ENCODE data around the gene ROPN1.

The ROPN1 gene

DNA sequence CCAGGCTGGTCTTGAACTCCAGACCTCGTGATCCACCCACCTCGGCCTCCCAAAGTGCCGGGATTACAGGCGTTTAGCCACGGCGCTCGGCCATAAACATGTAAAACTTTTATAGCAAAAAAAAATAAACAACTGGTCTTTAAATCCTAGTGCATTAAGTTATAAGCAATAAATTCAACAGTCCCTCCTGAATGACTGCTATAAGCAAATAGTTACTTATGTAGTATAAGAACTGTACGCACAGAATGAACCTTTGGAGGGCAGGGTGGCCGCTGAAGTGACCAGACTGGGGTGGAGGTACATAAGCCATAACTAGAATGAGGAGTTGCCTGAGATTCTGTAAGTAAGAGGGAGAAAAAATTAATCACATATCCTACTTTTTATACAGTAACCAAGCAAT, 43.5 kb downstream of the ROPN1 start:
- Histone ChIP-seq H3K36me3 (ENCODE audit: control insufficient read depth in 2 of 2, insufficient read depth in 1 of 2, low read length in 2 of 2) (peaks cover 18 to 82% of the 10 kb centered on the region in 2 experiments), H3K4me1 (ENCODE audit: control insufficient read depth, insufficient read depth, low read length) (no peaks in the 10 kb centered on the region), H3K9me3 (ENCODE audit: control insufficient read depth, insufficient read depth, low read depth, low read length) (no peaks in the 10 kb centered on the region), H3K4me3 (ENCODE audit: low read depth, low read length) (no peak overlapping the region), H3K27ac (ENCODE audit: extremely low read depth, low read depth, low read length) (no peak overlapping the region)
- POLR2A ChIA-PET = no interaction called here
- TF ChIP-seq ZNF426 (tag by site-specific recombination; IDR thresholded peaks at IDR 0.05) (no peak), ZNF10 (tag by site-specific recombination; IDR thresholded peaks at IDR 0.05) (no peak), ZNF621 (tag by site-specific recombination; IDR thresholded peaks at IDR 0.05) (no peak), ZNF530 (tag by site-specific recombination; IDR thresholded peaks at IDR 0.05; ENCODE audit: low read depth) (no peak), SP2 (tag by site-specific recombination; IDR thresholded peaks at IDR 0.05) (no peak), ZNF16 (tag by site-specific recombination; IDR thresholded peaks at IDR 0.05; ENCODE audit: low read depth) (no peak), ZBTB7A (tag by site-specific recombination; IDR thresholded peaks at IDR 0.05; ENCODE audit: low read depth) (no peak), ZNF302 (tag by site-specific recombination; IDR thresholded peaks at IDR 0.05; ENCODE audit: low read depth) (no peak), ZNF777 (tag by site-specific recombination; IDR thresholded peaks at IDR 0.05; ENCODE audit: borderline replicate concordance) (no peak), HOXD13 (CRISPR knock-in tag; IDR thresholded peaks at IDR 0.05; ENCODE audit: borderline replicate concordance) (no peak), ZNF658 (tag by site-specific recombination; IDR thresholded peaks at IDR 0.05) (no peak), ZNF610 (tag by site-specific recombination; IDR thresholded peaks at IDR 0.05; ENCODE audit: borderline replicate concordance) (no peak), MYNN (tag by site-specific recombination; IDR thresholded peaks at IDR 0.05; ENCODE audit: borderline replicate concordance) (no peak)
- TF ChIP-seq, protein P1, sequence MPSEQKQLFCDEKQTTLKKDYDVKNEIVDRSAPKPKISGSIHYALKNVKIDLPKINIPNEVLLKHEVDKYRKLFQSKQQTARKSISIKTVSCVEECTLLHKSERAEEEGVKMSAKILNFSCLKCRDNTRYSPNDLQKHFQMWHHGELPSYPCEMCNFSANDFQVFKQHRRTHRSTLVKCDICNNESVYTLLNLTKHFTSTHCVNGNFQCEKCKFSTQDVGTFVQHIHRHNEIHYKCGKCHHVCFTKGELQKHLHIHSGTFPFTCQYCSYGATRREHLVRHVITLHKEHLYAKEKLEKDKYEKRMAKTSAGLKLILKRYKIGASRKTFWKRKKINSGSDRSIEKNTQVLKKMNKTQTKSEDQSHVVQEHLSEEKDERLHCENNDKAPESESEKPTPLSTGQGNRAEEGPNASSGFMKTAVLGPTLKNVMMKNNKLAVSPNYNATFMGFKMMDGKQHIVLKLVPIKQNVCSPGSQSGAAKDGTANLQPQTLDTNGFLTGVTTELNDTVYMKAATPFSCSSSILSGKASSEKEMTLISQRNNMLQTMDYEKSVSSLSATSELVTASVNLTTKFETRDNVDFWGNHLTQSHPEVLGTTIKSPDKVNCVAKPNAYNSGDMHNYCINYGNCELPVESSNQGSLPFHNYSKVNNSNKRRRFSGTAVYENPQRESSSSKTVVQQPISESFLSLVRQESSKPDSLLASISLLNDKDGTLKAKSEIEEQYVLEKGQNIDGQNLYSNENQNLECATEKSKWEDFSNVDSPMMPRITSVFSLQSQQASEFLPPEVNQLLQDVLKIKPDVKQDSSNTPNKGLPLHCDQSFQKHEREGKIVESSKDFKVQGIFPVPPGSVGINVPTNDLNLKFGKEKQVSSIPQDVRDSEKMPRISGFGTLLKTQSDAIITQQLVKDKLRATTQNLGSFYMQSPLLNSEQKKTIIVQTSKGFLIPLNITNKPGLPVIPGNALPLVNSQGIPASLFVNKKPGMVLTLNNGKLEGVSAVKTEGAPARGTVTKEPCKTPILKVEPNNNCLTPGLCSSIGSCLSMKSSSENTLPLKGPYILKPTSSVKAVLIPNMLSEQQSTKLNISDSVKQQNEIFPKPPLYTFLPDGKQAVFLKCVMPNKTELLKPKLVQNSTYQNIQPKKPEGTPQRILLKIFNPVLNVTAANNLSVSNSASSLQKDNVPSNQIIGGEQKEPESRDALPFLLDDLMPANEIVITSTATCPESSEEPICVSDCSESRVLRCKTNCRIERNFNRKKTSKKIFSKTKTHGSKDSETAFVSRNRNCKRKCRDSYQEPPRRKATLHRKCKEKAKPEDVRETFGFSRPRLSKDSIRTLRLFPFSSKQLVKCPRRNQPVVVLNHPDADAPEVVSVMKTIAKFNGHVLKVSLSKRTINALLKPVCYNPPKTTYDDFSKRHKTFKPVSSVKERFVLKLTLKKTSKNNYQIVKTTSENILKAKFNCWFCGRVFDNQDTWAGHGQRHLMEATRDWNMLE (tag by site-specific recombination; conservative IDR thresholded peaks at IDR 0.05; ENCODE audit: low read depth) = no peak
- TF ChIP-seq, protein P2, sequence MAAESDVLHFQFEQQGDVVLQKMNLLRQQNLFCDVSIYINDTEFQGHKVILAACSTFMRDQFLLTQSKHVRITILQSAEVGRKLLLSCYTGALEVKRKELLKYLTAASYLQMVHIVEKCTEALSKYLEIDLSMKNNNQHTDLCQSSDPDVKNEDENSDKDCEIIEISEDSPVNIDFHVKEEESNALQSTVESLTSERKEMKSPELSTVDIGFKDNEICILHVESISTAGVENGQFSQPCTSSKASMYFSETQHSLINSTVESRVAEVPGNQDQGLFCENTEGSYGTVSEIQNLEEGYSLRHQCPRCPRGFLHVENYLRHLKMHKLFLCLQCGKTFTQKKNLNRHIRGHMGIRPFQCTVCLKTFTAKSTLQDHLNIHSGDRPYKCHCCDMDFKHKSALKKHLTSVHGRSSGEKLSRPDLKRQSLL (tag by site-specific recombination; IDR thresholded peaks at IDR 0.05) = no peak
- TF ChIP-seq, protein P3, sequence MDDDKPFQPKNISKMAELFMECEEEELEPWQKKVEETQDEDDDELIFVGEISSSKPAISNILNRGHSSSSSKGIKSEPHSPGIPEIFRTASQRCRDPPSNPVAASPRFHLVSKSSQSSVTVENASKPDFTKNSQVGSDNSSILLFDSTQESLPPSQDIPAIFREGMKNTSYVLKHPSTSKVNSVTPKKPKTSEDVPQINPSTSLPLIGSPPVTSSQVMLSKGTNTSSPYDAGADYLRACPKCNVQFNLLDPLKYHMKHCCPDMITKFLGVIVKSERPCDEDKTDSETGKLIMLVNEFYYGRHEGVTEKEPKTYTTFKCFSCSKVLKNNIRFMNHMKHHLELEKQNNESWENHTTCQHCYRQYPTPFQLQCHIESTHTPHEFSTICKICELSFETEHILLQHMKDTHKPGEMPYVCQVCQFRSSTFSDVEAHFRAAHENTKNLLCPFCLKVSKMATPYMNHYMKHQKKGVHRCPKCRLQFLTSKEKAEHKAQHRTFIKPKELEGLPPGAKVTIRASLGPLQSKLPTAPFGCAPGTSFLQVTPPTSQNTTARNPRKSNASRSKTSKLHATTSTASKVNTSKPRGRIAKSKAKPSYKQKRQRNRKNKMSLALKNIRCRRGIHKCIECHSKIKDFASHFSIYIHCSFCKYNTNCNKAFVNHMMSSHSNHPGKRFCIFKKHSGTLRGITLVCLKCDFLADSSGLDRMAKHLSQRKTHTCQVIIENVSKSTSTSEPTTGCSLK (tag by site-specific recombination; IDR thresholded peaks at IDR 0.05) = no peak
- CTCF ChIA-PET = no interaction called here

DNA sequence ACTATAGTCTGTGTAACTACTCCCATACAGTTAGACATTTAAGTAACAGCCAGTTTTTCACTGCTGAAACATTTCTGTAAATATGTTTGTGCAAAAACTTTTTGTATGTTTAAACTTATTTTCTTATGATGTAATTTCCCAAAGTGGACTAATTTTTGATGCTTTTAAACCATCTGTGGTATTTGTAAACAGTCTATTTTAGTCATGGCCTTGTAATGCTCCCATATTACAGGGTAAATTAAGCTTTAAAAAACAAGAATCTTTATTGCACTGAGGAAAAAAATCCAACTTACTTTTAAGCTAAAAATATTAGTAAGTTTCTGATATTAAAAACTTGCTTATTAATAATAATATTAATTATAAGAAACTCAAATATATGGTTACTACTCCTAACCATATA, 44.4 kb downstream of the ROPN1 start:
- ChIA-PET CTCF (interaction anchor here (0.6 kb wide), 1 partner anchor 296 kb away, joined by 3 read pairs; no protein-coding TSS in a partner anchor), POLR2A (no interaction called here)
- peaks cover 19 to 79% of the 10 kb centered on the region in 2 experiments for H3K36me3 ChIP-seq (ENCODE audit: control insufficient read depth in 2 of 2, insufficient read depth in 1 of 2, low read length in 2 of 2)
- H3K27ac ChIP-seq (ENCODE audit: extremely low read depth, low read depth, low read length) = no peak overlapping the region
- H3K4me3 ChIP-seq (ENCODE audit: low read depth, low read length) = no peak overlapping the region
- no peaks in the 10 kb centered on the region for H3K9me3 ChIP-seq (ENCODE audit: control insufficient read depth, insufficient read depth, low read depth, low read length)
- H3K4me1 ChIP-seq (ENCODE audit: control insufficient read depth, insufficient read depth, low read length) = no peaks in the 10 kb centered on the region
- TF ChIP-seq ZNF223 (tag by site-specific recombination; IDR thresholded peaks at IDR 0.05) (no peak), MZF1 (tag by site-specific recombination; IDR thresholded peaks at IDR 0.05; ENCODE audit: borderline replicate concordance) (no peak), ZNF214 (tag by site-specific recombination; IDR thresholded peaks at IDR 0.05; ENCODE audit: borderline replicate concordance) (no peak), ZNF626 (tag by site-specific recombination; IDR thresholded peaks at IDR 0.05) (no peak), ZNF664 (tag by site-specific recombination; IDR thresholded peaks at IDR 0.05) (no peak), ZNF785 (tag by site-specific recombination; IDR thresholded peaks at IDR 0.05) (no peak), ZNF121 (tag by site-specific recombination; IDR thresholded peaks at IDR 0.05) (no peak), ZBTB48 (tag by site-specific recombination; IDR thresholded peaks at IDR 0.05) (no peak), IKZF3 (tag by site-specific recombination; IDR thresholded peaks at IDR 0.05) (no peak)
- TF ChIP-seq, protein P4, sequence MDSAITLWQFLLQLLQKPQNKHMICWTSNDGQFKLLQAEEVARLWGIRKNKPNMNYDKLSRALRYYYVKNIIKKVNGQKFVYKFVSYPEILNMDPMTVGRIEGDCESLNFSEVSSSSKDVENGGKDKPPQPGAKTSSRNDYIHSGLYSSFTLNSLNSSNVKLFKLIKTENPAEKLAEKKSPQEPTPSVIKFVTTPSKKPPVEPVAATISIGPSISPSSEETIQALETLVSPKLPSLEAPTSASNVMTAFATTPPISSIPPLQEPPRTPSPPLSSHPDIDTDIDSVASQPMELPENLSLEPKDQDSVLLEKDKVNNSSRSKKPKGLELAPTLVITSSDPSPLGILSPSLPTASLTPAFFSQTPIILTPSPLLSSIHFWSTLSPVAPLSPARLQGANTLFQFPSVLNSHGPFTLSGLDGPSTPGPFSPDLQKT (IDR thresholded peaks at IDR 0.05; ENCODE audit: borderline replicate concordance, low read depth, low read length) = no peak
- TF ChIP-seq, protein P5, sequence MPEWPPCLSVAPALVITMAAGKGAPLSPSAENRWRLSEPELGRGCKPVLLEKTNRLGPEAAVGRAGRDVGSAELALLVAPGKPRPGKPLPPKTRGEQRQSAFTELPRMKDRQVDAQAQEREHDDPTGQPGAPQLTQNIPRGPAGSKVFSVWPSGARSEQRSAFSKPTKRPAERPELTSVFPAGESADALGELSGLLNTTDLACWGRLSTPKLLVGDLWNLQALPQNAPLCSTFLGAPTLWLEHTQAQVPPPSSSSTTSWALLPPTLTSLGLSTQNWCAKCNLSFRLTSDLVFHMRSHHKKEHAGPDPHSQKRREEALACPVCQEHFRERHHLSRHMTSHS (tag by site-specific recombination; IDR thresholded peaks at IDR 0.05) = no peak
